DMS53 (cell line): Measurements from ENCODE around the gene COPB1.
A peak's percentile ranks its signal among the peaks of the same experiment; 100 is the strongest.

Experiments used
- DNase-seq: peaks from one replicate; lab custom pipeline; 2025; lab: John Stamatoyannopoulos, UW

The COPB1 gene

GRCh38 chr11:14503023-14503422 is 3.4 kb upstream of the COPB1 start:
- DNase-seq, result no peak

DNA sequence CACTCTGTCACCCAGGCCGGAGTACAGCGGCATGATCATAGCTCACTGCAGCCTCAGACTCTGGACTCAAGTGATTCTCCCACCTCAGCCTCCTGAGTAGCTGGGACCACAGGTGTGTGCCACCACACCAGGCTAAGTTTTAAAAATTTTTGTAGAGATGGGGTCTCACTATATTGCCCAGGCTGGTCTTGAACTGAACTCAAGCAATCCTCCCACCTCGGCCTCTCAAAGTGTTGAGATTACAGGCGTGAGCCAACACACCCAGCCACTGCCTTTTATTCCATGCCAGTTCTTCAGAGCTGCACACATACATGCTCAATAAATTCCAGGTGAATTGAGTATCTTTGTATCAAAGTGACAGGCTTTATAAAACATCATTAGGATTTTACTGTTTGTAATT is 2.4 kb upstream of the COPB1 start:
- no peak for DNase-seq

GRCh38 chr11:14500181-14500651 is 605 bp upstream of the COPB1 start:
- peak; percentile 76 for DNase-seq

- DNase-seq, result peak; percentile 57
Measured at GRCh38 chr11:14499178-14499559, 442 bp downstream of the COPB1 start.

GRCh38 chr11:14480716-14481115 is 18.9 kb downstream of the COPB1 start:
- peak; percentile 4 for DNase-seq

GRCh38 chr11:14471127-14471526 is 28.5 kb downstream of the COPB1 start:
- no peak for DNase-seq

GRCh38 chr11:14463623-14464022 is 36.0 kb downstream of the COPB1 start:
- DNase-seq, result no peak

- no peak for DNase-seq
Measured at GRCh38 chr11:14460147-14460546, 39.5 kb downstream of the COPB1 start.

DNA sequence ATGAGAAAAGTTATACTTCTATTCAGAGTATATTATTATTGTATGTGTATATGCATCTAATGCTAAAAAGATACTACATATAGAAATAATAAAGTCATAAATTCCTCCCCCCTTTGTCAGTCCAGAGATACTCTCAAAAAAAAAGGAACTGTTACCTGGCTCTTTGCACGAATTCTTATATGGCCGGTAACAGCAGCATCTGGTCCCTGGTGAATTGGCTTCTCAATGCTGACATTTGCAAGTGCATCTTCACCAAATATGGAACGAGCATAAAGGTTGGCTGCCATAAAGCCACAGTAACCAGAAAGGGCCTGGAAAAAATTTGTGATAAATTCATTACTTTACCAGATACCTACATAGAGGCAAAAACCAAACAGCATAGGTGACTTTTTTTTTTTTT is 41.2 kb downstream of the COPB1 start:
- no peak for DNase-seq

DNA sequence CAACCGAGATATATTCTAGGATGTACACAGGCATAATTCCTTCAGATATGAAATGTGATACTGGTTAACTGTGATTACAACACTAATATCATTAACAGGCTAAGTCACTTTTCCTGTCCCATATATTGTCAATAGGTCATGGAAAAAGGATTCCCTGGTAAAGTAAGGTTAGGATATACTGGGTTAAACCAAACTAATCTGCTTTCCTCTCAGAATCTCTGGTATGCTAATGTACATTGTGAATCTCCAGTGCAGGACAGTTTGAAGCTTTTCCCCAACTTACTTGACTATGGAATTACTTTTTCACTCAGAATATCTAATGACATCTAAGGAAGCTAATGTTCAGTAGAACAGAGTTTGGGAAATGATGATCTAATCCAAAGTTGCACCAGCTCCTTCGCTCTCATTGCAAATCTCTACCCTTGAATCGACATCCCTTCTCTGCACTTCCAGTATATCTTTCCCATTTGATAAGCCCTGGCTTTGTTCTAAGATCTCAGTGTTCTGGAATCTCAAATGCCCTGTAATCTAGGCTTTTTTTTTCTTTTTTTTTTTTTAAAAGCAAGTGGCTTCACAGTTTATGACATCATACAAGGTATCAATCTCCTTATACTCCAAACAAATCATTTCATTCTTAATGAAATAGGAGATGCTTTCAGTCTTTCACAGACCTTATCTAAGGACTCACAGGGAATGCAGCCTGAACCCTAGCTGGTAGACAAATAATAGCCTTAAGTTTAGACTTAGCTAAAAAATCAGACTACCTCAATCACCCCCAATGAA is 43.8 kb downstream of the COPB1 start:
- no peak for DNase-seq

GRCh38 chr11:14454861-14455632 is 44.6 kb downstream of the COPB1 start:
- DNase-seq, result peak; percentile 52

- DNase-seq, result no peak
Measured at GRCh38 chr11:14451825-14452224, 47.8 kb downstream of the COPB1 start.

- no peak for DNase-seq
Measured at GRCh38 chr11:14449302-14449714, 50.3 kb downstream of the COPB1 start.

- no peak for DNase-seq
Measured at GRCh38 chr11:14448240-14448639, 51.4 kb downstream of the COPB1 start.

DNA sequence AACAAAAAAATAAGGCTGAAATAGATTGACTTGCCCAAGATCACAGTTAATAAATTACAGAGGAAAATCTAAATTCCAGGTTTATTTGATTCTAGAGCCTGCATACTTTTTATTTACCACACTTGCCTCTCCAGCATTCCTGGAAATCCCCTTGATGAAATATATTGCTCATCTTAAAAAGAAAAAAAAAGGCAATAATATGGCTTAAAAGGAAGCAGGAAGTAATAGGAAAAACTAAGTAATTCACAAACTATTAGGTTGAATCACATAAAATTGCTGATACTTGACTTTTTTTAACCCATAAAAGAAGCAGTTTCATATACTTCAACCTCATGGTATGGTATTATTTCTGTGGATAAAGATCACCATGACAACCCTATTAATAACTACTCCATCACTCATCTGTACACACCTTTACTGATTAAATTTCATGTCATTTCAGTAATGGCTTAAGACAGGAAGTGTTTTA is 52.9 kb downstream of the COPB1 start:
- peak; percentile 38 for DNase-seq

DNA sequence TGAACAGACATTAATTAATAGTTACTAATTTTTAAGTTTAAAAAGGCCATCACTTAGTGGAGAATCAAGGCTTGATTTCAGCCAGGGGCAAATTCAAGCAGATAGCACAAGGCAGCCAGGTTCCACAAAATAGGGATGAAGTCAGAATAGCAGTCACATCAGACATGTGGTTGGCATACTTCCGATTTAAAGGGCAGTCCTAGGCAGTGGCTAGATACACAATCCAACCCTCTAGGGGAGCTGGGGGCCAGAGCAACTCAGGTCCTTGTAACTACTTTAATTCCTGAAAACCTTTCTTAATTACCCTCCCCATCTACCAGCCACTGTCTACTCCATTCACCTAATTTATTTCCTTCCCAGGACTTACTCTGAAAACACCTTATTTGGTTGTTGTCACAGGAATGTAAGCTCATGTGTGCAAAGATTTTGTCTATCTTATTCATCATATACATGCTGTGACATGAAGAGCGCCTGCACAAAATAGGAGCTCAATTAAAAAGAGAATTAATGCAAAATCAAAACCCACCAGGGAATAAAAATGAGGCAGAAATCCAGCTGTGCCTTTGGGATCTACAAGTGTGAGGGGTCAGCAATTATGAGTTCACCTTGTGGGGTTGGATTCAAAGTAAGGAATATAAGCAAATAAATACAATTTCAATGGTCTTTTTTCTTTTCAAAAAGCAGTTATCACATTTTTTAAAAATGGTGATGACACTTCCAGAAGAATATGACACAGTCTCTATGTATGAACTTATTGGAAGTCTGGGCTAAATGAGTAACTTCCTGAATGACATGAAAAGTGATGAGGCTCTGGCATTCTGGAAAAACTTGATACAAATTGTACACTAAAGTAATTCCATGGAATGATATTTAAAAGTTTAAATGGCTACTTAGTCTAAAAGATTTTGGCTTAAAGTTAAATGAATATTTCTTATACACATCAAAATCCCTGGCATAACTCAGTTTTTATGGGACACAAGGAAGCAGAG is 53.8 kb downstream of the COPB1 start:
- DNase-seq, result no peak

DNA sequence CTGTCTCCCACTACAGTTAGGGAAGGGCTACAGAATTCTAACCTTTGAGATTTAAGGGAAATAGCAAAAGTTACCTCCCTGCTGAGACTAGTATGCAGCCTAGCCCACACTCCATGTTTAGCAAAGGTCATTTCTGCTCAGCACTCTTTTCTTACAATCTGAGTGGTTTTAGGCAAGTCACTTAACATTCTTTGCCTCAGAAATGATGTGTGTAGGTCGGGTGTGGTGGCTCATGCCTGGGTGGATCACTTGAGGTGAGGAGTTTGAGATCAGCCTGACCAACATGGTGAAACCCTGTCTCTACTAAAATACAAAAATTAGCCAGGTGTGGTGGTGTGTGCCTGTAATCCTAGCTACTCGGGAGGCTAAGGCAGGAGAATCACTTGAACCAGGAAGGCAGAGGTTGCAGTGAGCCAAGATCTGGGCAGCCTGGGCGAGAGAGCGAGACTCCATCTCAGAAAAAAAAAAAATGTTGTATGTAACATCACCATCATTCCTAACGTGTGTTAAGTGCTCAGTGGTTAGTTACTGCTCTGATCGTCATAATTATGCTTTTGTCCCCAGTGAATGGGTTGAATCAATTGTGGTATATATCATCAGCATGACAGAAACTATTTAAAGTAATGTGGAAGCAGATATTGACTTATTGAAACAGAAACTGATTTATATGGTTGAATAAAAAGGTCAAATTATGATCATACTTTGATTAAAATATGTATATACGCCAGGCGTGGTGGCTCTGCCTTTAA is 55.0 kb downstream of the COPB1 start:
- DNase-seq, result no peak

DNA sequence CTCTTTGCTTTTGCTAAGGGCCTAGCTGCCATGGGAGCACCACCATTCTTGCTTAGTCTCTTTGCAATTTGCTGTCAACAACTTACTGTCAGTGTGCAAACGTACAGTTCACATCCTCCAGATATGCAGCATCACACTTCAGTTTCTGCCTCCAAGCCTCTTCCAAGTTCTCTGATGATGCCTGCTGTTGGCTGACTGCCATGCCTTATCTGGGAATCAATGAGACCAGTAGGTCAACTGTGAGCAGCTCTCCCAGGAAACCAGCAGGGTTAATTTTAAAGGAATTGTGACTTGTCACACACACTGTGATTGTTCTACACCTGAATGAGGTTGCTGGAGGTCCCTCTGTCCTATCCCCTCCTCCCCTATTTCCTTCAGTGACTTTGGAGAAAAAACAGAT is 56.0 kb downstream of the COPB1 start:
- peak; percentile 14 for DNase-seq

- no peak for DNase-seq
Measured at GRCh38 chr11:14435717-14436512, 63.7 kb downstream of the COPB1 start.

DNA sequence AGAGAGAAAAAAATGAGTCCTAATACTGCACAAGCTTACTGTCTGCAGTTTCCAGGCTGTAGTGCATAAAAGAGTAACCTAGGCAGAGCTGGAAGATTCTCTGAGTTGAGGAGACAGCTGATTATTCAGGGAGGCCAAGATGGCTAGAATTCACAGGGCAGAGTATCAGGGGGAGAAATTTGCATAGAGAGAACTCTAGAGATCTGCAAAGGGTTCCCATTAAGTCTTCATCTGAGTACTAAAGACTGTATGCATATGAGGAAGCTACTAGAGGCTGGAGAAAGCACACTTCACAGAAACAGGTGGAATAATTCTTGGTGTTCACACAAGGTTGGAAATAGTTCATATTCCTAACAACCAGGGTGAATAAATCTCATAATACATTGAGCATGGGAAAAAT is 74.0 kb downstream of the COPB1 start:
- DNase-seq, result no peak
